MCF 10A (cell line): Measurements from ENCODE around the gene WFDC2. TPM values are rescaled to one million over a fixed set of nuclear protein-coding genes. Genes with fewer than 3 reads are reported as not detected.

Experiments
- BruUV-seq: library from RNA; stranded (reverse); fragments of 400-500 nt; replicated peaks from 2 replicates; lab custom pipeline; 2021; lab: Mats Ljungman, UMichigan
- CTCF ChIA-PET: fragments of 300-600 bp; sonication (Branson Sonifier 250); formaldehyde crosslinking; extraction: SDS; loops from one replicate; lab custom pipeline; 2021; ENCODE audit warnings: antibody characterized with exemption, inconsistent platforms; lab: Yijun Ruan, JAX
- POLR2A ChIA-PET: fragments of 300-600, 350-650 bp; sonication (Branson Sonifier 250); formaldehyde crosslinking; extraction: SDS; loops from one replicate; lab custom pipeline; 2020; ENCODE audit warnings: antibody characterized with exemption, inconsistent platforms; lab: Yijun Ruan, JAX
- DNase-seq: peaks from one replicate; pipeline ENCODE4 v3.0.0-alpha.2; 2018; ENCODE audit not compliant: unreplicated experiment
- H3K27ac Mint-ChIP-seq: one replicate; pipeline ENCODE4 v1.8.0; 2022; ENCODE audit warnings: mild to moderate bottlenecking, low read depth, mixed read lengths; ENCODE audit not compliant: unreplicated experiment
- H3K27me3 Mint-ChIP-seq: one replicate; pipeline ENCODE4 v1.8.0; 2022; ENCODE audit warnings: mixed read lengths; ENCODE audit not compliant: insufficient read depth, unreplicated experiment
- H3K36me3 Mint-ChIP-seq: one replicate; pipeline ENCODE4 v1.8.0; 2022; ENCODE audit warnings: mild to moderate bottlenecking, moderate library complexity, mixed read lengths; ENCODE audit not compliant: insufficient read depth, unreplicated experiment
- H3K4me1 Mint-ChIP-seq: one replicate; pipeline ENCODE4 v1.8.0; 2022; ENCODE audit warnings: mixed read lengths; ENCODE audit not compliant: insufficient read depth, unreplicated experiment
- H3K4me3 Mint-ChIP-seq: one replicate; pipeline ENCODE4 v1.8.0; 2022; ENCODE audit warnings: mild to moderate bottlenecking, moderate library complexity, mixed read lengths; ENCODE audit not compliant: unreplicated experiment
- H3K9me3 Mint-ChIP-seq: one replicate; pipeline ENCODE4 v1.8.0; 2022; ENCODE audit warnings: mixed read lengths; ENCODE audit not compliant: unreplicated experiment
- CTCF ChIP-seq: fragments of 200-600 bp; IDR thresholded peaks from one replicate; pipeline ENCODE4 v1.8.0; 2022; ENCODE audit warnings: antibody characterized with exemption, mild to moderate bottlenecking; ENCODE audit not compliant: unreplicated experiment
- intact Hi-C: fragments of 100-400 bp; cut with micrococcal nuclease; formaldehyde crosslinking; loops from 2 replicates; pipeline ENCODE4 v1.14.1; 2022
- total RNA-seq: library from RNA; stranded (reverse); gene quantifications from 2 replicates; pipeline ENCODE4 v1.2.3, GENCODE V29; 2022

WFDC2 gene
- total RNA-seq, 1 experiment from 2014 or later: not detected

- H3K4me1 Mint-ChIP-seq: no peaks in the 10 kb centered on the region
- H3K27ac Mint-ChIP-seq: no peak overlapping the region
- no peak for DNase-seq
- ChIA-PET POLR2A (interaction anchor here (0.5 kb wide), 1 partner anchor 64 kb away, joined by 3 read pairs; no protein-coding TSS in a partner anchor), CTCF (interaction anchor here (1.3 to 4.4 kb wide), 3 partner anchors 9 to 345 kb away, joined by 3 to 15 read pairs (median 4); no protein-coding TSS in a partner anchor)
- peaks cover 34% of the 10 kb centered on the region for H3K36me3 Mint-ChIP-seq
- no peak overlapping the region for H3K4me3 Mint-ChIP-seq
- H3K9me3 Mint-ChIP-seq: no peaks in the 10 kb centered on the region
- BruUV-seq: no TSS peak
- no peaks in the 10 kb centered on the region for H3K27me3 Mint-ChIP-seq
- TF ChIP-seq CTCF: no peak
- intact Hi-C loops: no loop called here
Measured at GRCh38 chr20:45425561-45425960, 44.0 kb upstream of the WFDC2 start.

DNA sequence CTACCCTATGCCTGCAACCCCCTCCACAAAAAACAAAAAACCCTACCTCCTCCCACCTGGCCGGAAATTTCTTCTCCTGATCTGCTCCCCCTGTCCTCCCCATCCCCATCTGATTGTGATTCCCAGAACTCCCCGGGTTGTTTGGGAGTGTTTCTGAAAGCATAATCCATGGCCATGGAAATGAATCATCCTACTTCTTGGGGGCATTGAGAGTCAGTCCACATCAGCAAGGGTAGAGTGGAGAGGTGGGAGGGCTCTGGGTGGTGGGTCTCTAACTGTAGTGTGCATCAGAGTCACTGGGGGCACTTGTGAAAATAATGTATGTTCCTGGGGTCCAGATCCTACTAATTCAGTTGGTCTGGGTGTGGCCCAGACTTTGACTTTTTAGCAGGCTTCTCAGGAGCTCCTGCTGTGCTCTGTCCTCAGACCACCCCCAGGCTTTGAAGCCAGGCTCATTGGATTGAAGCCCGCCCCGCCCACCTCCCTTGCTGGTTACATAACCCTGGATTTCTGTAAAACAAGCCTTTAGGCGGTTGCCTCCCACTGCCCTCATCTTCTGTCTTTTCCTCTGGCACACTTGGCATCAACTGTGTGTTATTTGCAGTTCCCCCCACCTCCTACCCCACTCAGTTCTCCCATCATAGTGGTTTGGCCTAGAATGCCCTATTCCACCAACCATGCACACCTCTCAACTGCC lies 43.1 kb upstream of the WFDC2 start:
- BruUV-seq: no TSS peak
- H3K9me3 Mint-ChIP-seq: no peaks in the 10 kb centered on the region
- ChIA-PET POLR2A (interaction anchor here (0.5 to 1.7 kb wide), 3 partner anchors 10 to 65 kb away, joined by 3 to 7 read pairs (median 5); partner anchors contain the start of gene PIGT), CTCF (interaction anchor here (1.3 to 4.4 kb wide), 4 partner anchors 10 to 344 kb away, joined by 3 to 15 read pairs (median 6); no protein-coding TSS in a partner anchor)
- no peak for TF ChIP-seq CTCF
- no peaks in the 10 kb centered on the region for H3K27me3 Mint-ChIP-seq
- H3K36me3 Mint-ChIP-seq: peaks cover 31% of the 10 kb centered on the region
- no peaks in the 10 kb centered on the region for H3K4me1 Mint-ChIP-seq
- intact Hi-C loops: no loop called here
- no peak for DNase-seq
- H3K27ac Mint-ChIP-seq: no peak overlapping the region
- H3K4me3 Mint-ChIP-seq: no peak overlapping the region

DNA sequence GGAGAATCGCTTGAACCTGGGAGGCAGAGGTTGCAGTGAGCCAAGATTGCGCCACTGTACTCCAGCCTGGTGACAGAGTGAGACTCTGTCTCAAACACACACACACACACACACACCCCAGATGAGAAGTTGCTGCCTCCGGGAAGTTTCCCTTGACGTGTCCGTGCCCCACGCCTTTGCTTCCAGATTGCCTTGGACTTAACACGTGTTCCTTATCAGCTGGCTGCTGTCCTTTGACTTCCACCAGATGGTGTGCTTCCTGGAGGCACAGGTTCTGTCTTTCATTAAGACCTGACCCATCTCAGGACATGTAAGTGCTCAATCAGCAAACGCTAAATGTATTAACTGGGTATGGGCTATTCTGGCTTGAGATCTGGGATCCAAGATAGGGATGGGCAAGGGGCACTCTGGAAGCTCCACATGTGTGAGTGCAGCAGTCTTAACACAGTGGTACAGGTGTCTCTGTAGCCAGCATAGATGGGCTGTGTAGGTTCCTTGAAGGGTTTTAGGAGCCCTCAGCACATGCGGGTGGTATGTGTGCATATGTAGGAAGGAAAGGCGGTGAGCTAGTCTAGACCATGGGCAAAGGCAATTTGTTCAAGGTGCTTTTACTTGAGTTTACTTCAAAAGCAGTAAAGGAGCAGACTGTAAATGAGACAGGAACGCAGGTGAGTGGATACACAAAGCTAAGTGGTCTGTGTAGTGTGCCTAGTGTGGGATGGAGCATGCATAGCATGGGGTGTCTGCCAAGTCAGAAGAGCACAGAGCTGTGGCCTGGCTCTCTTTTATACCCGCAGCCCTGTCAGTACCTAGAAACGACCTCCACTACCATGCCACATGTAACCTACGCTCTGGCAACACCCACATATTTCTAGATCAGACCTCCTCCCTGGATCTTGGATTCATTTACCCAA lies 42.1 kb upstream of the WFDC2 start:
- no peak for DNase-seq
- CTCF ChIA-PET: interaction anchor here (0.5 to 4.4 kb wide), 9 partner anchors 8 to 343 kb away, joined by 3 to 15 read pairs (median 4); no protein-coding TSS in a partner anchor
- Mint-ChIP-seq H3K27me3 (no peaks in the 10 kb centered on the region), H3K36me3 (peaks cover 21% of the 10 kb centered on the region), H3K27ac (no peak overlapping the region), H3K4me3 (no peak overlapping the region), H3K4me1 (no peaks in the 10 kb centered on the region), H3K9me3 (no peaks in the 10 kb centered on the region)
- no TSS peak for BruUV-seq
- intact Hi-C loops: no loop called here
- POLR2A ChIA-PET: interaction anchor here (0.6 to 4.3 kb wide), 6 partner anchors 10 to 145 kb away, joined by 3 to 21 read pairs (median 4); partner anchors contain the start of gene PIGT
- no peak for TF ChIP-seq CTCF
